Natural killer cell (primary cell): ENCODE data around the gene GLIS1. TPM values are rescaled to one million over a fixed set of nuclear protein-coding genes. Genes with fewer than 3 reads are reported as not detected.

Source experiments
- ATAC-seq, 3 donors: fragments of 150-1000 bp in 2 of 3; fragments of 200-7000 bp in 1 of 3; cut with Tn5 transposase; 1 replicate in 1 of 3; 2 replicates in 2 of 3; pipeline ENCODE4 v1.10.0; 2021; ENCODE audit warnings: mild to moderate bottlenecking in 2 of 3, moderate library complexity in 2 of 3
- DNase-seq, 2 donors: peaks; one replicate each; pipeline versions ENCODE4 v3.0.0 to v3.0.0-alpha.2; 2013 to 2021; ENCODE audit warnings: mixed read lengths in 1 of 2
- H3K27ac ChIP-seq: one replicate; pipeline ENCODE4 v1.5.1; 2013; ENCODE audit warnings: mild to moderate bottlenecking, low read length
- H3K27me3 ChIP-seq: one replicate; pipeline ENCODE4 v1.6.1; 2013; ENCODE audit warnings: low read length; ENCODE audit not compliant: control insufficient read depth, insufficient read depth
- H3K36me3 ChIP-seq: one replicate; pipeline ENCODE4 v1.6.1; 2013; ENCODE audit warnings: low read length; ENCODE audit not compliant: control insufficient read depth, insufficient read depth
- H3K4me1 ChIP-seq: one replicate; pipeline ENCODE4 v1.6.1; 2013; ENCODE audit warnings: low read length; ENCODE audit not compliant: control insufficient read depth, insufficient read depth
- H3K4me3 ChIP-seq: one replicate; pipeline ENCODE4 v1.5.1; 2013; ENCODE audit warnings: low read length
- H3K9me3 ChIP-seq: one replicate; pipeline ENCODE4 v1.6.1; 2013; ENCODE audit warnings: low read length; ENCODE audit not compliant: control insufficient read depth, insufficient read depth
- H3K27ac Mint-ChIP-seq, 2 donors: one replicate each; pipeline ENCODE4 v1.8.0; 2022; ENCODE audit warnings: mild to moderate bottlenecking in 2 of 2, mixed read lengths in 2 of 2, moderate library complexity in 1 of 2
- H3K27me3 Mint-ChIP-seq, 2 donors: one replicate each; pipeline ENCODE4 v1.8.0; 2022; ENCODE audit warnings: low read depth in 2 of 2, mixed read lengths in 2 of 2
- H3K36me3 Mint-ChIP-seq: one replicate; pipeline ENCODE4 v1.8.0; 2022; ENCODE audit warnings: mixed read lengths
- H3K4me1 Mint-ChIP-seq, 2 donors: one replicate each; pipeline ENCODE4 v1.8.0; 2022; ENCODE audit warnings: mixed read lengths in 2 of 2
- H3K4me3 Mint-ChIP-seq: one replicate; pipeline ENCODE4 v1.8.0; 2022; ENCODE audit warnings: mild to moderate bottlenecking, moderate library complexity, mixed read lengths
- H3K9me3 Mint-ChIP-seq, 2 donors: one replicate each; pipeline ENCODE4 v1.8.0; 2022; ENCODE audit warnings: mixed read lengths in 2 of 2
- CTCF ChIP-seq: fragments of 200-600 bp; IDR thresholded peaks from one replicate; pipeline ENCODE4 v1.8.0; 2022; ENCODE audit warnings: antibody characterized with exemption
- WGBS: methylation state at CpG from one replicate; pipeline ENCODE4 v1.1.7; 2013; ENCODE audit warnings: missing lambda C conversion rate; ENCODE audit not compliant: insufficient coverage; 5-methylcytosine and 5-hydroxymethylcytosine counted together
- intact Hi-C: fragments of 100-400 bp; cut with micrococcal nuclease; formaldehyde crosslinking; loops from one replicate; pipeline ENCODE4 v1.14.2; 2022
- total RNA-seq, 4 donors: library from RNA; stranded (reverse); fragments of 120-200 nt in 1 of 4; gene quantifications; one replicate each; pipeline versions ENCODE4 v1.2.3 to v1.2.4, GENCODE V29; 2013 to 2022

GLIS1 gene
- total RNA-seq, 3 donors from 2014 or later (not counting 1 experiment from before 2014, with no cell fraction given), result not detected

DNA sequence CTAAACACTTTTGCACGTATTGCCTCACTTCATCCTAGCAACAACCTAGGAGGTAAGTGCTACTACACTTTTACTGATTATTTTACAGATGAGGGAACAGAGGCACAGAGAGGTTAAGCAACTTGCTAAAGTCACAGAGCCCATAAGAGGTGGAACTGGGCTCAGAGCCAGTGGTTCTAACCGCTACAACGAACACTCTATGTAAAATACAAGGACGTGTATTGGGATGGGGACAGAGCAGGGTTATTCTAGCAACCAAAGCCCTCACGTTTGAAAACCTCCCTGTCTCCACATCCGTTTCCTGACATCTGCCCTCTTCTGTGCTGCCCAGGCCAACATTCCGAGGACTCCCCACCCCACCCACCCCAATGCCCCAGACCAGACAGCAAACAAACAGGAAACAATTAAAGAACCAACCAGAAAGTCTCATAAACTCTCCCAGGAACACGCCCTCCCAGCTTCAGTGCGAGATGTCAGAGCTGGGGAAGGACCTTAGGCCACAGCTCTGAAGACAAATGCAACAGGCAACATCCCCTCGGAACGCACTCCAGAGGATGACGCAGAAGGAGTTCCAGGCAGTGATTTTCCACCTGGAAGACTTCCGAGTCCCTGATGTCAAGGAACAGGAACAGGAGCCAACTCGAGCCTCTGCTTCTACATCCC is 41.1 kb downstream of the GLIS1 start:
- Mint-ChIP-seq H3K27me3 (no peaks in the 10 kb centered on the region), H3K27ac (no peak overlapping the region), H3K9me3 (no peaks in the 10 kb centered on the region), H3K4me1 (no peaks in the 10 kb centered on the region), H3K4me3 (no peak overlapping the region), H3K36me3 (no peaks in the 10 kb centered on the region)
- DNase-seq (no peak), ATAC-seq (no peak)
- WGBS, result 61% methylated on average over 14 of the region's 14 CpGs
- Histone ChIP-seq H3K4me1 (no peaks in the 10 kb centered on the region), H3K27me3 (no peaks in the 10 kb centered on the region), H3K4me3 (no peak overlapping the region), H3K27ac (no peak overlapping the region), H3K9me3 (no peaks in the 10 kb centered on the region), H3K36me3 (no peaks in the 10 kb centered on the region)
- intact Hi-C loops, result no loop called here
- TF ChIP-seq CTCF, result no peak

DNA sequence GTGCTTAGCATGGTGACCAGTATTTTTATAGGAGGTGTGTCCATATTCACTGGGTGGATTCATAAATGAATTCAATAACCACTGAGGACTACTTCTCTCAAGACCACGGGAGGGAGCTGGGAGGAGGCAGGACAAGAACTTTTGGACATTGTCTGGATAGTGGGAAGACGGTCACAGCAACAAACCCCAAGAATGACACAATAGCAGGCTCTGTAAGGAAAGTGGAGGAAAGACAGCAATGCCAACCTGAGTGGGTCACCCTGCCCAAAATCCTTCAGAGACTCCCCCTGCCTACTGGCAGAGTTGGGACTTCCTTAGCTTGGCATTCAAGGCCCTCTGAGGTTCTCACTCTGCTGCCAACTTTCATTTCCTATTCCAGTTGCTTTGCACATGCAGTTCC is 42.0 kb downstream of the GLIS1 start:
- no peak for TF ChIP-seq CTCF
- ATAC-seq (no peak), DNase-seq (no peak)
- intact Hi-C loops, result no loop called here
- no peak overlapping the region for H3K4me3 Mint-ChIP-seq
- H3K27ac Mint-ChIP-seq, result no peak overlapping the region
- Histone ChIP-seq H3K36me3 (no peaks in the 10 kb centered on the region), H3K9me3 (no peaks in the 10 kb centered on the region), H3K27me3 (no peaks in the 10 kb centered on the region), H3K4me1 (no peaks in the 10 kb centered on the region), H3K4me3 (no peak overlapping the region), H3K27ac (no peak overlapping the region)
- H3K36me3 Mint-ChIP-seq, result no peaks in the 10 kb centered on the region
- WGBS, result 94% methylated on average over 2 of the region's 2 CpGs
- peaks cover 0 to 3% of the 10 kb centered on the region in 2 donors for H3K27me3 Mint-ChIP-seq
- H3K9me3 Mint-ChIP-seq, result no peaks in the 10 kb centered on the region
- H3K4me1 Mint-ChIP-seq, result no peaks in the 10 kb centered on the region

GRCh38 chr1:53696571-53696970 is 42.4 kb downstream of the GLIS1 start:
- no peak overlapping the region for H3K4me3 ChIP-seq
- H3K27ac ChIP-seq, result no peak overlapping the region
- Mint-ChIP-seq H3K4me1 (no peaks in the 10 kb centered on the region), H3K36me3 (no peaks in the 10 kb centered on the region), H3K9me3 (no peaks in the 10 kb centered on the region), H3K4me3 (no peak overlapping the region), H3K27ac (no peak overlapping the region), H3K27me3 (peaks cover 0 to 7% of the 10 kb centered on the region in 2 donors)
- H3K27me3 ChIP-seq, result no peaks in the 10 kb centered on the region
- TF ChIP-seq CTCF, result no peak
- H3K9me3 ChIP-seq, result no peaks in the 10 kb centered on the region
- intact Hi-C loops, result no loop called here
- no peaks in the 10 kb centered on the region for H3K4me1 ChIP-seq
- 88% methylated on average over 11 of the region's 11 CpGs for WGBS
- no peaks in the 10 kb centered on the region for H3K36me3 ChIP-seq
- DNase-seq, result no peak
- no peak for ATAC-seq

- H3K27me3 Mint-ChIP-seq, result peaks cover 0 to 9% of the 10 kb centered on the region in 2 donors
- TF ChIP-seq CTCF, result no peak
- 90% methylated on average over 5 of the region's 5 CpGs for WGBS
Observed at GRCh38 chr1:53696051-53696450, 42.9 kb downstream of the GLIS1 start.

More at GRCh38 chr1:53696051-53696450, 42.9 kb downstream of the GLIS1 start:
- H3K4me3 Mint-ChIP-seq, result no peak overlapping the region
- Histone ChIP-seq H3K27me3 (no peaks in the 10 kb centered on the region), H3K4me1 (no peaks in the 10 kb centered on the region), H3K9me3 (no peaks in the 10 kb centered on the region), H3K4me3 (no peak overlapping the region), H3K27ac (no peak overlapping the region), H3K36me3 (no peaks in the 10 kb centered on the region)
- no peak for ATAC-seq
- no peak for DNase-seq
- intact Hi-C loops, result no loop called here
- no peaks in the 10 kb centered on the region for H3K9me3 Mint-ChIP-seq
- H3K36me3 Mint-ChIP-seq, result no peaks in the 10 kb centered on the region
- H3K4me1 Mint-ChIP-seq, result no peaks in the 10 kb centered on the region
- H3K27ac Mint-ChIP-seq, result no peak overlapping the region
